Activated CD8-positive, alpha-beta T cell treated with anti-CD3 and anti-CD28 coated beads for 36 hours (primary cell): Measurements from ENCODE around the gene CST6. TPM values are rescaled to one million over a fixed set of nuclear protein-coding genes. Genes with fewer than 3 reads are reported as not detected.

Experiments
- ATAC-seq: fragments of 200-7000 bp; cut with Tn5 transposase; one replicate; pipeline ENCODE4 v1.10.0; 2021; ENCODE audit warnings: mild to moderate bottlenecking, moderate library complexity
- CTCF ChIA-PET: fragments of 350-600 bp; sonication (Branson Sonifier 250); formaldehyde crosslinking; loops from one replicate; lab custom pipeline; 2021; ENCODE audit warnings: antibody characterized with exemption; lab: Charles Lee
- POLR2A ChIA-PET: fragments of 350-600 bp; sonication (Branson Sonifier 250); formaldehyde crosslinking; loops from one replicate; lab custom pipeline; 2021; ENCODE audit warnings: antibody characterized with exemption; lab: Charles Lee
- DNase-seq: peaks from one replicate; pipeline ENCODE4 v3.0.0-alpha.2; 2020
- H3K27ac Mint-ChIP-seq: one replicate; pipeline ENCODE4 v1.8.0; 2021; ENCODE audit warnings: mild to moderate bottlenecking, mixed read lengths
- H3K27me3 Mint-ChIP-seq: one replicate; pipeline ENCODE4 v1.8.0; 2021; ENCODE audit warnings: mixed read lengths
- H3K36me3 Mint-ChIP-seq: one replicate; pipeline ENCODE4 v1.8.0; 2021; ENCODE audit warnings: low read depth, mixed read lengths
- H3K4me1 Mint-ChIP-seq: one replicate; pipeline ENCODE4 v1.8.0; 2021; ENCODE audit warnings: low read depth, mixed read lengths
- H3K4me3 Mint-ChIP-seq: one replicate; pipeline ENCODE4 v1.8.0; 2021; ENCODE audit warnings: mild to moderate bottlenecking, moderate library complexity, mixed read lengths
- H3K9me3 Mint-ChIP-seq: one replicate; pipeline ENCODE4 v1.8.0; 2021; ENCODE audit warnings: mixed read lengths
- intact Hi-C: fragments of 100-400 bp; cut with micrococcal nuclease; formaldehyde crosslinking; loops from one replicate; pipeline ENCODE4 v1.10.0; 2022
- total RNA-seq, 2 experiments: library from RNA; stranded (reverse); gene quantifications; one replicate each; pipeline ENCODE4 v1.2.3, GENCODE V29; 2021
- TF ChIP-seq, protein P1 (sequence below): fragments of 200-600 bp; IDR thresholded peaks from one replicate; pipeline ENCODE4 v1.8.0; 2022; ENCODE audit warnings: antibody characterized with exemption, mild to moderate bottlenecking

CST6 gene
- total RNA-seq, 2 experiments from 2014 or later: 0.50 TPM; not detected in 1

DNA sequence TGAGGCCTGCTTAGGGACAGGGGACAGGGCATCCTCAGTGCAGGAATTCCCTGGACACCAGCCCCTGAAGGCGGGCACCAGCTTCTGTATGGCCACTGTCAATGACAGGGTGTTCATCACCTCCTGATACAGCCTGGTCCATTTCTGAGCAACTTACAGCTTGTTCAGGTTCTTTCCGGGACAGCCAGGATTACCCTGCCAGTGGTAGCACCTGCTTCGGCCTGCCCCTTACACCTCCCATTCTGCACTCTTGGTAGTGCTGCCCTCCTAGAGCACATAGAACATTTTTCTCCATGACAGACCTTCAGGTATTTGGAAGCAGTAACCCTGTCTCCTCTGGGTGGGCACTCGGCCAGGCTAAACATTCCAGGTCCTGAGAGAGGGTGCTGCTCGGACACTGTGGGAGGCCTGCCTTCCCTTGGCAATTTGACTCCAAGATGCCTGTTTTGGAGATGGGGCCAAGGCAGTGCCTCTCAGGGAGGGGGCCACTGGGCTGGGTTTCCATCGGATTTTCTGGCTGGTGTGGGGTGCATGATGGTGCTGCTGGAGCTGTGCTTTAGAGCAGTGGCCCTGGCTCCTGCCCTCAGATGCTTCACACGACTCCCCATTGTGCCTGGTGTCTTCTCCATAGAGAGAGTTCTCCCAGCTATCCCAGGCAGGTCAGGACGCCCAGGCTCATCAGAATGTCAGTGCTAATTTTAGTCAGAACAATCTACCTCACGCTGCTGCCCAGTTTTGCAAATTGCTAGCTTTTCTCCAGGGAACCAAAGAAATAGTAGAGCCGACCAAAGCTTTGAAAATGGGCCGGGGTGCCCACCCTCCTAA is 35.9 kb downstream of the CST6 start:
- ChIA-PET POLR2A (interaction anchor here (1.3 kb wide), 1 partner anchor 45 kb away, joined by 3 read pairs; the partner anchor contains the start of gene BANF1), CTCF (interaction anchor here (1.6 to 5.9 kb wide), 4 partner anchors 9 to 36 kb away, joined by 5 to 60 read pairs (median 49); partner anchors contain the start of genes CST6, PACS1 and SF3B2)
- Mint-ChIP-seq H3K27ac (no peak overlapping the region), H3K9me3 (no peaks in the 10 kb centered on the region), H3K4me3 (no peak overlapping the region), H3K4me1 (peaks cover 32% of the 10 kb centered on the region), H3K36me3 (peaks cover 5% of the 10 kb centered on the region), H3K27me3 (peaks cover 7% of the 10 kb centered on the region)
- no peak for DNase-seq
- TF ChIP-seq, protein P1, sequence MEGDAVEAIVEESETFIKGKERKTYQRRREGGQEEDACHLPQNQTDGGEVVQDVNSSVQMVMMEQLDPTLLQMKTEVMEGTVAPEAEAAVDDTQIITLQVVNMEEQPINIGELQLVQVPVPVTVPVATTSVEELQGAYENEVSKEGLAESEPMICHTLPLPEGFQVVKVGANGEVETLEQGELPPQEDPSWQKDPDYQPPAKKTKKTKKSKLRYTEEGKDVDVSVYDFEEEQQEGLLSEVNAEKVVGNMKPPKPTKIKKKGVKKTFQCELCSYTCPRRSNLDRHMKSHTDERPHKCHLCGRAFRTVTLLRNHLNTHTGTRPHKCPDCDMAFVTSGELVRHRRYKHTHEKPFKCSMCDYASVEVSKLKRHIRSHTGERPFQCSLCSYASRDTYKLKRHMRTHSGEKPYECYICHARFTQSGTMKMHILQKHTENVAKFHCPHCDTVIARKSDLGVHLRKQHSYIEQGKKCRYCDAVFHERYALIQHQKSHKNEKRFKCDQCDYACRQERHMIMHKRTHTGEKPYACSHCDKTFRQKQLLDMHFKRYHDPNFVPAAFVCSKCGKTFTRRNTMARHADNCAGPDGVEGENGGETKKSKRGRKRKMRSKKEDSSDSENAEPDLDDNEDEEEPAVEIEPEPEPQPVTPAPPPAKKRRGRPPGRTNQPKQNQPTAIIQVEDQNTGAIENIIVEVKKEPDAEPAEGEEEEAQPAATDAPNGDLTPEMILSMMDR: no peak
- ATAC-seq: no peak
- intact Hi-C loops: no loop called here

DNA sequence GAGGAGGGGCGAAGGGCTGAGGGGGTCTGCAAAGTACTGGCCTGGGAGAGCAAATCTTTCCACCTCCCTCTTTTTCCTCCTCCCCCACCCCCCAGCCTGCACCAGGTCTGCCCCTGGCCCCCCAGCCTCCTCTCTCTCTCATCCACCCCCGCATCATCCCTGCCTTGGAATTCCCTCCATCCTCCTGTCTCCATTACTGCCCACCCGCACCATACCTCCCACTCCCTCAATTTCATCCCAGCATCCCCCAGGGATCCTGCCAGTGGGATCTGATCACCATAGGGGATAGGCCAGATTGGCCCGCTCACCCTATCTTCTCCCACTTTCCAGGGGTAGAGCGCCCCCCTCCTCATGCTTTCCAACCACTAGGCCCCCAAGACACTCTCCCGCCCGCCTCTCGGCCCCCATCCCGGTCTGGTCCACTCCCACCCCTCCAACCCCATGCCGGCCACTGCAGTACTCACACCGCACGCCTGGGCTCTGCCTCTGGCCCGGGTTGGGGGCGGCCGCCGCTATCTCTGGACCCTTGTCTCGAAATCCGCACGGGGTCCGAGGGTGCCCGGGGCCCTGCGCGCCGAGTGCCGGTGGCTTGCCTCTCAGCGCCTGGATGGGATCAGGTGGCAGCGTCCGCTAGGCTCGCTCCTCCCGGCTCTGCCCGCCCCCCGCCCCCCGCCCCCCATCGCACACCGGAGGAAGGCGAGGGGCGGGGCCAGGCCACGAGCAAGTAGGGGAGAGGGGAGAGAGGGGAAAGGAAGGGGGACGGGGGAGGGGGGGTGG is 36.9 kb downstream of the CST6 start, which contains the start of gene GAL3ST3:
Gene GAL3ST3 (minus strand): TSS at position 615 of the 777 bp plus-strand sequence. CDS start 3,746 bp downstream, outside the sequence.
- CTCF ChIA-PET: interaction anchor here (1.0 to 7.7 kb wide), 7 partner anchors 10 to 78 kb away, joined by 3 to 133 read pairs (median 5); partner anchors contain the start of genes CST6 and PACS1
- TF ChIP-seq, protein P1: no peak
- no peak for ATAC-seq
- POLR2A ChIA-PET: interaction anchor here (1.3 kb wide), 1 partner anchor 46 kb away, joined by 3 read pairs; the partner anchor contains the start of gene BANF1
- no peak for DNase-seq
- Mint-ChIP-seq H3K4me3 (peak within 1 kb of the TSS; percentile 48), H3K27ac (no peak within 1 kb of the TSS), H3K4me1 (peaks cover 40% of the 10 kb centered on the region), H3K36me3 (peaks cover 12% of the 10 kb centered on the region), H3K27me3 (peaks cover 7% of the 10 kb centered on the region), H3K9me3 (no peaks in the 10 kb centered on the region)
- intact Hi-C loops: no loop called here

DNA sequence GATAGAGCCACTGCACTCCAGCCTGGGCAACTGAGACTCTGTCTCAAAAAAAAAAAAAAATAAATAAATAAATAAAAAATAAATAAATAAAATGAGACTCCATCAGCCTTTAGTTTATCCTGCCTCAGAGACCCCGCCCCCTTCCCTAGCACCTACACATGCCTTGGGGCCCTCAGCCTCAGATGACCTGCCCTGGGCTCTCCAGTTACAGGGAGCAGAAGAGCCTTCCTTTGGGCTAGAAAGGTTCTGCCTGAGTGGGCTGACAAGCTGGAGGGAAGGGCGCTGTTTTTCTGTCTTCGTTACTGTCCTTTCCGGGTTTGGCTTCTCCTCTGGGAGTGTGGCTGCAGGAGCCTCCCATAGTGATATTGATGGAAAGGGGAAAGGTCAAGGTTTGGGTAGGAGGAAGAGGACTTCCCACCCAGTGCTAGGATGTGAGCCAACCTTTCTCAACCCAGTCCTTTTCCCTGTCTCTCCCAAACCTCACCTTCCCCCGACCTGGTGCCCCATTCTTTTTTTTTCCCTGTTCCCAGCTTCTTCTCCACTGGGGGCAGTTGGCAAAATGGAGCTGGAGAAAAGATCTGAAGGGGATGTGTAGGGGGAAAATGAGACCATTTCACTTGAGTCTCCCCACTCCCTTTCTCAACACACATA is 38.9 kb downstream of the CST6 start:
- DNase-seq: peak; percentile 22
- peak overlapping the region; percentile 86 for H3K27ac Mint-ChIP-seq
- no peak for ATAC-seq
- intact Hi-C loops: no loop called here
- H3K9me3 Mint-ChIP-seq: no peaks in the 10 kb centered on the region
- H3K4me3 Mint-ChIP-seq: peak overlapping the region; percentile 94
- ChIA-PET CTCF (interaction anchor here (1.3 to 7.7 kb wide), 5 partner anchors 16 to 340 kb away, joined by 3 to 133 read pairs (median 9); partner anchors contain the start of genes CCDC85B and PACS1), POLR2A (interaction anchor here (2.2 to 10.4 kb wide), 2 partner anchors 17 to 48 kb away, joined by 7 to 131 read pairs; partner anchors contain the start of genes BANF1, EIF1AD and PACS1)
- TF ChIP-seq, protein P1: no peak
- H3K27me3 Mint-ChIP-seq: peaks cover 7% of the 10 kb centered on the region
- peaks cover 25% of the 10 kb centered on the region for H3K36me3 Mint-ChIP-seq
- peaks cover 37% of the 10 kb centered on the region for H3K4me1 Mint-ChIP-seq

DNA sequence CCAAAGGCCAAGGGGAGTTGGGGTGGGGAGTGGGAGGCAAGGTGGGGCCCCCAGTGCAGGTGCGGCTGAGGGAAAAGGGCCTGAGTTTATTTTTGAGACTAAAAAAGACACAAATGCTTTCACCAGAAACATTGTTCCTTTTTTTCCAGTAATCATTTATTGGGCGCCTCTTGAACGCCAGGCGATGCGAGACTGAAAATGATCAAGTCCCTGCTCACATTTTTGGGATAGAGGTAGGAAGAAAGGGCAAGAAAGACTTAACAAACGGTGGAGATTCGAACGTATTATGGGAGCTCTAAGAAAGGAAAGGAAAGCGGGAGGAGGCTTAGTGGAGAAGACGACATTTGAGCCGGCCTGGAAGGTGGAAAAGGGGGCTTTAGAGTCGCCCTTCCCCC is 39.6 kb downstream of the CST6 start:
- Mint-ChIP-seq H3K27ac (peak overlapping the region; percentile 86), H3K36me3 (peaks cover 29% of the 10 kb centered on the region), H3K4me1 (peaks cover 34% of the 10 kb centered on the region), H3K4me3 (peak overlapping the region; percentile 94), H3K27me3 (peaks cover 7% of the 10 kb centered on the region), H3K9me3 (no peaks in the 10 kb centered on the region)
- TF ChIP-seq, protein P1: no peak
- no peak for ATAC-seq
- intact Hi-C loops: no loop called here
- ChIA-PET CTCF (interaction anchor here (1.3 to 9.9 kb wide), 7 partner anchors 6 to 340 kb away, joined by 3 to 133 read pairs (median 9); partner anchors contain the start of genes CCDC85B and PACS1), POLR2A (interaction anchor here (2.0 to 10.4 kb wide), 4 partner anchors 16 to 49 kb away, joined by 7 to 131 read pairs (median 9); partner anchors contain the start of genes BANF1, CST6, EIF1AD and PACS1)
- no peak for DNase-seq
